Caco-2 (cell line): ENCODE data around the gene ERMN. TPM values are rescaled to one million over a fixed set of nuclear protein-coding genes. Genes with fewer than 3 reads are reported as not detected.

ENCODE experiments used
- BruUV-seq: library from RNA; stranded (reverse); fragments of 400-500 nt; replicated peaks from 2 replicates; lab custom pipeline; 2021; lab: Mats Ljungman, UMichigan
- CTCF ChIA-PET: fragments of 300-600 bp; sonication (Branson Sonifier 250); formaldehyde crosslinking; loops from one replicate; lab custom pipeline; 2022; ENCODE audit warnings: antibody characterized with exemption; lab: Charles Lee
- POLR2A ChIA-PET: fragments of 300-600 bp; sonication (Branson Sonifier 250); formaldehyde crosslinking; loops from one replicate; lab custom pipeline; 2022; ENCODE audit warnings: antibody characterized with exemption; lab: Charles Lee
- DNase-seq, 2 experiments: peaks; one replicate each; pipeline versions ENCODE4 v3.0.0 to v3.0.0-alpha.2; 2020 to 2022
- H3K27me3 ChIP-seq: replicated peaks from 2 replicates; pipeline ENCODE4 v1.6.0; 2011; ENCODE audit warnings: low read length; ENCODE audit not compliant: control insufficient read depth, insufficient read depth
- H3K36me3 ChIP-seq: 2 replicates; pipeline ENCODE4 v1.5.1; 2011; ENCODE audit warnings: low read length; ENCODE audit not compliant: control insufficient read depth, insufficient read depth
- H3K4me1 ChIP-seq: fragments of 250-450 bp; sonication (Bioruptor Pico); 2 replicates; pipeline ENCODE4 v1.5.1; 2020; ENCODE audit warnings: mild to moderate bottlenecking
- H3K4me3 ChIP-seq: 2 replicates; pipeline ENCODE4 v1.5.1; 2011; ENCODE audit warnings: low read depth, mild to moderate bottlenecking, control low read depth, low read length
- H3K9me3 ChIP-seq: fragments of 250-450 bp; sonication (Bioruptor Pico); 2 replicates; pipeline ENCODE4 v1.5.1; 2020; ENCODE audit warnings: mild to moderate bottlenecking, moderate library complexity
- H3K27ac Mint-ChIP-seq: one replicate; pipeline ENCODE4 v1.8.0; 2022; ENCODE audit warnings: mixed read lengths; ENCODE audit not compliant: unreplicated experiment
- H3K27me3 Mint-ChIP-seq: one replicate; pipeline ENCODE4 v1.8.0; 2022; ENCODE audit warnings: mixed read lengths; ENCODE audit not compliant: insufficient read depth, unreplicated experiment
- H3K36me3 Mint-ChIP-seq: one replicate; pipeline ENCODE4 v1.8.0; 2022; ENCODE audit warnings: mild to moderate bottlenecking, mixed read lengths; ENCODE audit not compliant: insufficient read depth, unreplicated experiment
- H3K4me1 Mint-ChIP-seq: one replicate; pipeline ENCODE4 v1.8.0; 2022; ENCODE audit warnings: low read depth, mixed read lengths; ENCODE audit not compliant: unreplicated experiment
- H3K4me3 Mint-ChIP-seq: one replicate; pipeline ENCODE4 v1.8.0; 2022; ENCODE audit warnings: mild to moderate bottlenecking, moderate library complexity, mixed read lengths; ENCODE audit not compliant: unreplicated experiment
- H3K9me3 Mint-ChIP-seq: one replicate; pipeline ENCODE4 v1.8.0; 2022; ENCODE audit warnings: mixed read lengths; ENCODE audit not compliant: unreplicated experiment
- CTCF ChIP-seq, 2 experiments: fragments of 200-600 bp in 1 of 2; IDR thresholded peaks; 1 replicate in 1 of 2; 2 replicates in 1 of 2; pipeline versions ENCODE4 v1.5.1 to v1.8.0; 2011 to 2022; ENCODE audit warnings: antibody characterized with exemption in 1 of 2, control low read depth in 1 of 2, inconsistent platforms in 1 of 2, low read depth in 1 of 2, low read length in 1 of 2, mild to moderate bottlenecking in 1 of 2, moderate library complexity in 1 of 2; ENCODE audit not compliant: insufficient read depth in 1 of 2, severe bottlenecking in 1 of 2, unreplicated experiment in 1 of 2
- intact Hi-C: fragments of 100-400 bp; cut with micrococcal nuclease; formaldehyde crosslinking; loops from one replicate; pipeline ENCODE4 v1.10.0; 2022; ENCODE audit not compliant: unreplicated experiment
- total RNA-seq: library from RNA; stranded (reverse); gene quantifications from 2 replicates; pipeline ENCODE4 v1.2.3, GENCODE V29; 2022

The ERMN gene
- total RNA-seq, 1 experiment from 2014 or later: 0.61 TPM

- Mint-ChIP-seq H3K4me1 (peaks cover 28% of the 10 kb centered on the region), H3K9me3 (no peaks in the 10 kb centered on the region), H3K36me3 (no peaks in the 10 kb centered on the region), H3K4me3 (no peak overlapping the region), H3K27me3 (no peaks in the 10 kb centered on the region), H3K27ac (no peak overlapping the region)
- POLR2A ChIA-PET: no interaction called here
- no peaks in the 10 kb centered on the region for H3K9me3 ChIP-seq
- TF ChIP-seq CTCF (IDR thresholded peaks at IDR 0.05; ENCODE audit: insufficient read depth in 1 of 2, low read depth in 1 of 2, low read length in 1 of 2, severe bottlenecking in 1 of 2, unreplicated experiment in 1 of 2): no peak
- BruUV-seq: no TSS peak
- peaks cover 38% of the 10 kb centered on the region for H3K4me1 ChIP-seq
- H3K4me3 ChIP-seq: no peak overlapping the region
- H3K36me3 ChIP-seq: peaks cover 2% of the 10 kb centered on the region
- CTCF ChIA-PET: interaction anchor here (1.2 kb wide), 1 partner anchor 10 kb away, joined by 4 read pairs; no protein-coding TSS in a partner anchor
- DNase-seq: no peak
- H3K27me3 ChIP-seq: no peaks in the 10 kb centered on the region
- intact Hi-C loops: no loop called here
Observed at GRCh38 chr2:157292853-157293252, 32.8 kb downstream of the ERMN start.

GRCh38 chr2:157291018-157291417, 34.6 kb downstream of the ERMN start:
- H3K9me3 Mint-ChIP-seq: no peaks in the 10 kb centered on the region
- H3K4me3 Mint-ChIP-seq: no peak overlapping the region
- Histone ChIP-seq H3K9me3 (no peaks in the 10 kb centered on the region), H3K4me3 (no peak overlapping the region), H3K4me1 (peaks cover 36% of the 10 kb centered on the region), H3K27me3 (no peaks in the 10 kb centered on the region), H3K36me3 (no peaks in the 10 kb centered on the region; the same call in 1 of the 2 replicates)
- CTCF ChIA-PET: no interaction called here
- H3K4me1 Mint-ChIP-seq: peaks cover 28% of the 10 kb centered on the region
- no peaks in the 10 kb centered on the region for H3K27me3 Mint-ChIP-seq
- peak in 1 of 2 experiments; percentile 30 for DNase-seq
- no peaks in the 10 kb centered on the region for H3K36me3 Mint-ChIP-seq
- H3K27ac Mint-ChIP-seq: no peak overlapping the region
- intact Hi-C loops: loop anchor here (1.0 to 2.0 kb wide), 2 partner anchors 30 to 45 kb away; no protein-coding TSS in a partner anchor
- BruUV-seq: no TSS peak
- TF ChIP-seq CTCF (IDR thresholded peaks at IDR 0.05; ENCODE audit: insufficient read depth in 1 of 2, low read depth in 1 of 2, low read length in 1 of 2, severe bottlenecking in 1 of 2, unreplicated experiment in 1 of 2): no peak
- POLR2A ChIA-PET: no interaction called here

GRCh38 chr2:157290525-157290924, 35.1 kb downstream of the ERMN start:
- no TSS peak for BruUV-seq
- intact Hi-C loops: loop anchor here (2.0 kb wide), 1 partner anchor 30 kb away; no protein-coding TSS in a partner anchor
- Mint-ChIP-seq H3K4me1 (peaks cover 28% of the 10 kb centered on the region), H3K4me3 (no peak overlapping the region), H3K36me3 (no peaks in the 10 kb centered on the region), H3K27ac (peak overlapping the region; percentile 32), H3K9me3 (no peaks in the 10 kb centered on the region), H3K27me3 (no peaks in the 10 kb centered on the region)
- Histone ChIP-seq H3K36me3 (no peaks in the 10 kb centered on the region; the same call in 1 of the 2 replicates), H3K4me3 (no peak overlapping the region), H3K4me1 (peaks cover 31% of the 10 kb centered on the region), H3K27me3 (no peaks in the 10 kb centered on the region), H3K9me3 (no peaks in the 10 kb centered on the region)
- ChIA-PET CTCF (no interaction called here), POLR2A (no interaction called here)
- TF ChIP-seq CTCF (IDR thresholded peaks at IDR 0.05; ENCODE audit: insufficient read depth in 1 of 2, low read depth in 1 of 2, low read length in 1 of 2, severe bottlenecking in 1 of 2, unreplicated experiment in 1 of 2): no peak
- no peak for DNase-seq
